K562 (cell line): ENCODE results near the gene TP53BP1.

Experiments used
- ELF2 ChIP-seq: fragments of 250-450 bp; sonication (Bioruptor Pico); IDR thresholded peaks from 2 replicates; pipeline ENCODE4 v1.5.0; 2021; ENCODE audit warnings: mild to moderate bottlenecking
- EP300 ChIP-seq: IDR thresholded peaks from 2 replicates; pipeline ENCODE4 v1.6.1; 2012; ENCODE audit warnings: low read length, improper control_type of control experiment
- ESRRA ChIP-seq: fragments of 450-650 bp; IDR thresholded peaks from 2 replicates; pipeline ENCODE4 v1.6.1; 2014; ENCODE audit warnings: low read depth, mild to moderate bottlenecking, moderate library complexity, borderline replicate concordance
- FOXM1 ChIP-seq, 2 experiments: fragments of 450-650 bp in 1 of 2; sonication (generic) in 1 of 2; formaldehyde crosslinking in 1 of 2; IDR thresholded peaks; 2 replicates each; pipeline versions ENCODE4 v1.6.1 to v1.9.0; 2017 to 2022; ENCODE audit warnings: low read depth in 2 of 2, mild to moderate bottlenecking in 2 of 2, missing genetic modification reagents in 1 of 2, moderate library complexity in 1 of 2
- FOXP1 ChIP-seq: sonication (generic); formaldehyde crosslinking; IDR thresholded peaks from 2 replicates; pipeline ENCODE4 v1.8.0; 2022; ENCODE audit warnings: mild to moderate bottlenecking, missing genetic modification reagents
- NFIC ChIP-seq: fragments of 450-650 bp; IDR thresholded peaks from 2 replicates; pipeline ENCODE4 v1.6.1; 2017; ENCODE audit warnings: mild to moderate bottlenecking, inconsistent platforms
- POLR2A ChIP-seq: fragments of 450-650 bp; conservative IDR thresholded peaks from 2 replicates; pipeline ENCODE4 v1.6.1; 2016
- RAD21 ChIP-seq, 2 experiments: fragments of 250-450 bp in 1 of 2; fragments of 450-650 bp in 1 of 2; sonication (Bioruptor Pico) in 1 of 2; formaldehyde crosslinking in 1 of 2; IDR thresholded peaks in 1 of 2; conservative IDR thresholded peaks in 1 of 2; 2 replicates each; pipeline versions ENCODE4 v1.4.0 to v1.8.0; 2020 to 2022; ENCODE audit warnings: mild to moderate bottlenecking in 2 of 2, moderate library complexity in 1 of 2
- RBM22 ChIP-seq: fragments of 200-400 bp; formaldehyde crosslinking; IDR thresholded peaks from 2 replicates; pipeline ENCODE4 v1.6.1; 2018; ENCODE audit warnings: low read length, low read depth; ENCODE audit not compliant: poor library complexity, severe bottlenecking
- STAT5A ChIP-seq: IDR thresholded peaks from 2 replicates; pipeline ENCODE4 v1.6.1; 2012; ENCODE audit warnings: low read length, inconsistent platforms, borderline replicate concordance
- ZNF263 ChIP-seq: sonication (generic); formaldehyde crosslinking; IDR thresholded peaks from 2 replicates; pipeline ENCODE4 v1.8.0; 2022; ENCODE audit warnings: mild to moderate bottlenecking, missing genetic modification reagents, borderline replicate concordance
- ZZZ3 ChIP-seq: fragments of 450-650 bp; IDR thresholded peaks from 2 replicates; pipeline ENCODE4 v1.6.1; 2016; ENCODE audit warnings: antibody characterized with exemption, mild to moderate bottlenecking, moderate library complexity
- TF ChIP-seq, protein P1 (sequence below), 3 experiments: IDR thresholded peaks in 2 of 3; conservative IDR thresholded peaks in 1 of 3; 2 replicates each; pipeline ENCODE4 v1.5.1; 2011 to 2012; ENCODE audit warnings: low read length in 3 of 3, mild to moderate bottlenecking in 3 of 3, control low read depth in 2 of 3, improper control_type of control experiment in 1 of 3, inconsistent platforms in 1 of 3, low read depth in 1 of 3, mixed read lengths in 1 of 3, moderate library complexity in 1 of 3; ENCODE audit not compliant: insufficient read depth in 2 of 3
- TF ChIP-seq, protein P2 (sequence below): sonication (generic); formaldehyde crosslinking; IDR thresholded peaks from 2 replicates; pipeline ENCODE4 v1.8.0; 2022; ENCODE audit warnings: mild to moderate bottlenecking, missing genetic modification reagents, borderline replicate concordance

DNA sequence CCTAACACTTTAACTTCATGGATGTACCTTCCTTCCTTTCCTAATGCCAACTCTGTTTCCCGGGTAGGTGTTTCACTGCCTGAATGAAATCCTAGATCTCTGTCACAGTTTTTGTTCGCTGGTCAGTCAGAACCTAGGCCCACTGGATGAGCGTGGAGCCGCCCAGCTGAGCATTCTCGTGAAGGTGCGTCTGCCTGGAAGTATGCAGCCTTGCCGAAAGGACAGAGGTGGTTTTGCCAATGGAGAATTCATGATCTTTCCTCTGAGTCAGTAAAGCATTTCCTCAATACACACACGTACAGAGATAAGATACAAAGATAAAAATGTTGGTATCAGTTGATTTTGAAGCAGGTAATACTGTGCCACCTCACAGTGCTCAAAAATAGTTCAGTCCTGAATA is 89.3 kb downstream of the TP53BP1 start:
- TF ChIP-seq, protein P1, sequence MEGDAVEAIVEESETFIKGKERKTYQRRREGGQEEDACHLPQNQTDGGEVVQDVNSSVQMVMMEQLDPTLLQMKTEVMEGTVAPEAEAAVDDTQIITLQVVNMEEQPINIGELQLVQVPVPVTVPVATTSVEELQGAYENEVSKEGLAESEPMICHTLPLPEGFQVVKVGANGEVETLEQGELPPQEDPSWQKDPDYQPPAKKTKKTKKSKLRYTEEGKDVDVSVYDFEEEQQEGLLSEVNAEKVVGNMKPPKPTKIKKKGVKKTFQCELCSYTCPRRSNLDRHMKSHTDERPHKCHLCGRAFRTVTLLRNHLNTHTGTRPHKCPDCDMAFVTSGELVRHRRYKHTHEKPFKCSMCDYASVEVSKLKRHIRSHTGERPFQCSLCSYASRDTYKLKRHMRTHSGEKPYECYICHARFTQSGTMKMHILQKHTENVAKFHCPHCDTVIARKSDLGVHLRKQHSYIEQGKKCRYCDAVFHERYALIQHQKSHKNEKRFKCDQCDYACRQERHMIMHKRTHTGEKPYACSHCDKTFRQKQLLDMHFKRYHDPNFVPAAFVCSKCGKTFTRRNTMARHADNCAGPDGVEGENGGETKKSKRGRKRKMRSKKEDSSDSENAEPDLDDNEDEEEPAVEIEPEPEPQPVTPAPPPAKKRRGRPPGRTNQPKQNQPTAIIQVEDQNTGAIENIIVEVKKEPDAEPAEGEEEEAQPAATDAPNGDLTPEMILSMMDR (IDR thresholded peaks at IDR 0.05 in 2 of 3, conservative IDR thresholded peaks at IDR 0.05 in 1 of 3; ENCODE audit: insufficient read depth in 2 of 3, low read depth in 1 of 3, low read length in 3 of 3) = no peak
- TF ChIP-seq NFIC = no peak
- TF ChIP-seq ZNF263 (CRISPR knock-in tag) = no peak
- no peak for TF ChIP-seq RBM22
- TF ChIP-seq STAT5A = no peak
- no peak for TF ChIP-seq ESRRA
- TF ChIP-seq ZZZ3 = no peak
- TF ChIP-seq POLR2A = no peak
- TF ChIP-seq, protein P2, sequence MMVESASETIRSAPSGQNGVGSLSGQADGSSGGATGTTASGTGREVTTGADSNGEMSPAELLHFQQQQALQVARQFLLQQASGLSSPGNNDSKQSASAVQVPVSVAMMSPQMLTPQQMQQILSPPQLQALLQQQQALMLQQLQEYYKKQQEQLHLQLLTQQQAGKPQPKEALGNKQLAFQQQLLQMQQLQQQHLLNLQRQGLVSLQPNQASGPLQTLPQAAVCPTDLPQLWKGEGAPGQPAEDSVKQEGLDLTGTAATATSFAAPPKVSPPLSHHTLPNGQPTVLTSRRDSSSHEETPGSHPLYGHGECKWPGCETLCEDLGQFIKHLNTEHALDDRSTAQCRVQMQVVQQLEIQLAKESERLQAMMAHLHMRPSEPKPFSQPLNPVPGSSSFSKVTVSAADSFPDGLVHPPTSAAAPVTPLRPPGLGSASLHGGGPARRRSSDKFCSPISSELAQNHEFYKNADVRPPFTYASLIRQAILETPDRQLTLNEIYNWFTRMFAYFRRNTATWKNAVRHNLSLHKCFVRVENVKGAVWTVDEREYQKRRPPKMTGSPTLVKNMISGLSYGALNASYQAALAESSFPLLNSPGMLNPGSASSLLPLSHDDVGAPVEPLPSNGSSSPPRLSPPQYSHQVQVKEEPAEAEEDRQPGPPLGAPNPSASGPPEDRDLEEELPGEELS (CRISPR knock-in tag) = no peak
- TF ChIP-seq EP300 = no peak
- TF ChIP-seq RAD21 (CRISPR knock-in tag; conservative IDR thresholded peaks at IDR 0.05 in 1 of 2, IDR thresholded peaks at IDR 0.05 in 1 of 2) = no peak
- no peak for TF ChIP-seq ELF2 (CRISPR knock-in tag)
- no peak for TF ChIP-seq FOXM1 (IDR thresholded peaks at IDR 0.05; ENCODE audit: low read depth)
- no peak for TF ChIP-seq FOXM1 (CRISPR knock-in tag; IDR thresholded peaks at IDR 0.05; ENCODE audit: low read depth)
- TF ChIP-seq FOXP1 (CRISPR knock-in tag) = no peak
